Transverse colon (tissue), 4 donors: ENCODE data around the gene BAHCC1.

ENCODE experiments used
- POLR2A ChIP-seq: fragments of 450-650 bp; IDR thresholded peaks from one replicate; pipeline ENCODE4 v1.6.1; 2016; ENCODE audit warnings: antibody characterized with exemption, mild to moderate bottlenecking, moderate library complexity
- POLR2AphosphoS5 ChIP-seq, 3 donors: sonication (generic); formaldehyde crosslinking; IDR thresholded peaks; one replicate each; pipeline ENCODE4 v1.6.1; 2016; ENCODE audit warnings: antibody characterized with exemption in 3 of 3
- TF ChIP-seq, protein P1 (sequence below), 5 experiments: fragments of 200-600 bp in 3 of 5; fragments of 450-650 bp in 2 of 5; sonication (generic) in 3 of 5; IDR thresholded peaks; 1 replicate in 2 of 5; 2 replicates in 3 of 5; pipeline ENCODE4 v1.5.1; 2016 to 2017; ENCODE audit warnings: antibody characterized with exemption in 5 of 5, inconsistent platforms in 3 of 5, mild to moderate bottlenecking in 2 of 5, moderate library complexity in 1 of 5

DNA sequence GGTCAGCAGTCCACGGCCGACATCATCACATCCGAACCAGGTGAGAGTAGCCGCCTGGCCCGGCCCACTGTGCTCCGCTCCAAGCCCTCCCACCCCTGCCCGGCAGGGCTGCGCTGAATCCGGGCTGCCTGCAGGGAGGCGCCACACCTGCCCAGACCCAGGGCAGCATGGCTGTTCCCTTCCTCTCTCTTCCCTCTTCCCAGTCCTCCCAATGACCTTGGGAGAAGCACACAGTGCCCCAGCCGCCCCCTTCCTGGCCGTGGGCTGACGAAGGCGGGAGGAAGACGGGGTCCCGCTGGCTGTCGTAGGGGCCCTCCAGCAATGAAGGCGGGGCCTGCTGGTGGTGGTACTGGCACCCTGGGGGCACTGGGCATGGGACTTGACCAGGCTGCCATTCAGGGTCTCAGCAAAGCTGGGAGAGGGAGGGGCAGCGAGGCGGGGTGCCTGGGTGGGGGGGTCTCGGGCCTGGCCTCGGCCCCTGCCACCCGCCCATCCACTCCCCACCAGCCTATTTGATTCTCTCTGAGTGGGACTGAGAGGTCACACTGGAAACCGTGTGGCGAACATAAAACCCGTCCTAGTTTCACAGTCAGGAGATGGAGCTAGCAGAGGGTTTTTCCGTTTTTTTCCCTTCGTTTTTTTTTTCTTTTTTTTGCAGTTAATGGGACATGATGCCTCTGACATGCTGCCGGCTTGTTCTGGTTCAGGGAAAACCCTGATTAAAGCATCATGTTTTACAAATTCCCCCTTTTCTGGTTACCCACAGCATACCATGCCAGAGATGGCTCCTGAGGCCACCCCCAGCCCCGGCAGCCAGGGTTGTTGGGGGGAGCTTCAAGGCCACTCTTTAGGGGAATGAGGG, 50.6 kb downstream of the BAHCC1 start:
- TF ChIP-seq POLR2AphosphoS5 (IDR thresholded peaks at IDR 0.05) (no peak), POLR2A (no peak)
- TF ChIP-seq, protein P1, sequence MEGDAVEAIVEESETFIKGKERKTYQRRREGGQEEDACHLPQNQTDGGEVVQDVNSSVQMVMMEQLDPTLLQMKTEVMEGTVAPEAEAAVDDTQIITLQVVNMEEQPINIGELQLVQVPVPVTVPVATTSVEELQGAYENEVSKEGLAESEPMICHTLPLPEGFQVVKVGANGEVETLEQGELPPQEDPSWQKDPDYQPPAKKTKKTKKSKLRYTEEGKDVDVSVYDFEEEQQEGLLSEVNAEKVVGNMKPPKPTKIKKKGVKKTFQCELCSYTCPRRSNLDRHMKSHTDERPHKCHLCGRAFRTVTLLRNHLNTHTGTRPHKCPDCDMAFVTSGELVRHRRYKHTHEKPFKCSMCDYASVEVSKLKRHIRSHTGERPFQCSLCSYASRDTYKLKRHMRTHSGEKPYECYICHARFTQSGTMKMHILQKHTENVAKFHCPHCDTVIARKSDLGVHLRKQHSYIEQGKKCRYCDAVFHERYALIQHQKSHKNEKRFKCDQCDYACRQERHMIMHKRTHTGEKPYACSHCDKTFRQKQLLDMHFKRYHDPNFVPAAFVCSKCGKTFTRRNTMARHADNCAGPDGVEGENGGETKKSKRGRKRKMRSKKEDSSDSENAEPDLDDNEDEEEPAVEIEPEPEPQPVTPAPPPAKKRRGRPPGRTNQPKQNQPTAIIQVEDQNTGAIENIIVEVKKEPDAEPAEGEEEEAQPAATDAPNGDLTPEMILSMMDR (IDR thresholded peaks at IDR 0.05) = no peak
